Measurements from ENCODE around the gene MBOAT2.

The MBOAT2 gene

DNA sequence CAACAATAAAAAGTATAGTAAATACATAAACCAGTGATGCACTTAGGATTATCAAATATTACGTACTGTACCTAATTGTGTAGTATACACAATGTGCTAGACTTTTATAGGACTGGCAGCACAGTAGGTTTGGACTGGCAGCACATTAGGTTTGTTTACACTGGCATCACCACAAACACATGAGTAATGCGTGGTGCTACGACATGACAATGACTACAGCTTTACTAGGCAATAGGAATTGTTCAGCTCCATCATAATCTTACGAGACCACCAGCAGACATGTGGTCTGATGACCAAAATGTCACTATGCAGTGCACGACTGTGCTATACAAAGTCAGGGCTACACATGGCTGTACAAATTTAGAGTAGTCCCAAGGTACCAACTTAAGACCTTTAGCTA, 2.3 kb downstream of the MBOAT2 start:
- Histone ChIP-seq H3K18ac (ENCODE audit: low read length) (no peak overlapping the region), H3K36me3 (replicated peaks in 1 of 2; ENCODE audit: control insufficient read depth in 2 of 2, insufficient read depth in 2 of 2, low read length in 2 of 2) (peaks cover 0 to 7% of the 10 kb centered on the region in 2 donors), H3K79me1 (ENCODE audit: low read depth, low read length) (peaks cover 5% of the 10 kb centered on the region), H2BK5ac (ENCODE audit: low read length) (no peak overlapping the region), H3K4me2 (ENCODE audit: insufficient read depth, low read length, poor library complexity, severe bottlenecking) (no peak overlapping the region), H3K4ac (ENCODE audit: low read length) (no peak overlapping the region), H3K14ac (ENCODE audit: low read length) (no peak overlapping the region), H2AK5ac (ENCODE audit: low read depth, low read length) (no peak overlapping the region), H3K4me3 (ENCODE audit: low read length in 2 of 2) (no peak overlapping the region), H4K91ac (ENCODE audit: low read depth, low read length, poor library complexity) (no peak overlapping the region), H3K27ac (replicated peaks; ENCODE audit: low read length) (no peak overlapping the region), H3K23ac (ENCODE audit: low read depth, low read length, poor library complexity) (no peak overlapping the region), H2BK12ac (ENCODE audit: low read length) (no peak overlapping the region), H3K27me3 (ENCODE audit: control insufficient read depth in 3 of 3, insufficient read depth in 3 of 3, low read depth in 1 of 3, low read length in 3 of 3) (no peaks in the 10 kb centered on the region), H3K9ac (ENCODE audit: low read depth, low read length, poor library complexity) (no peak overlapping the region), H3K9me3 (replicated peaks in 1 of 2; ENCODE audit: control insufficient read depth in 2 of 2, insufficient read depth in 1 of 2, low read depth in 1 of 2, low read length in 2 of 2) (peaks cover 0 to 4% of the 10 kb centered on the region in 2 donors), H2AFZ (ENCODE audit: low read length) (no peak overlapping the region), H3K4me1 (ENCODE audit: control insufficient read depth in 2 of 2, insufficient read depth in 1 of 2, low read depth in 1 of 2, low read length in 2 of 2) (peaks cover 6 to 11% of the 10 kb centered on the region in 2 donors), H2BK15ac (ENCODE audit: low read length) (no peak overlapping the region), H4K8ac (ENCODE audit: low read depth, low read length) (no peak overlapping the region), H2BK120ac (ENCODE audit: low read depth, low read length) (no peak overlapping the region)
- DNase-seq (ENCODE audit: low spot score): no peak
- no CpG with 5 or more reads among the region's 5 CpGs for WGBS, 2 donors (ENCODE audit: extremely low coverage in 2 of 2, insufficient read length in 2 of 2, insufficient replicate concordance in 1 of 2)

DNA sequence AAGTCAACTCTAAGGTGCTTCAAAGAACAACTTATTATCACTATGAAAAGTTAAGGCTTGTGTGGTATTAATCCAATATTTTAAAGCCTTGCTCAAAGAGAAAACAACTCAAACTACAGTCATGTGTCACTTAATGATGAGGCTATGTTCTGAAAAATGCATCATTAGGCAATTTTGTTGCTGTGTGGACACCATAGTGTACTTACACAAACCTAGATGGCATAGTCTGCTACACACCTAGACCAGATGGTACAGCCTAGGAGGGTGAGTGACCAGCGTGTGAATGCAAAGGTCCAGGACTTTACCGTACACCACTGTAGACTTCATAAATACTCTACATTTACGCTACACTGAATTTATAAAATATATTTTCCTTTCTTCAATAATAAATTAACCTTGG, 3.0 kb downstream of the MBOAT2 start:
- H3K23ac ChIP-seq (ENCODE audit: low read depth, low read length, poor library complexity): no peak overlapping the region
- H3K9me3 ChIP-seq (replicated peaks in 1 of 2; ENCODE audit: control insufficient read depth in 2 of 2, insufficient read depth in 1 of 2, low read depth in 1 of 2, low read length in 2 of 2): peaks cover 0 to 4% of the 10 kb centered on the region in 2 donors
- DNase-seq (ENCODE audit: low spot score): no peak
- H3K36me3 ChIP-seq (replicated peaks in 1 of 2; ENCODE audit: control insufficient read depth in 2 of 2, insufficient read depth in 2 of 2, low read length in 2 of 2): peaks cover 0 to 7% of the 10 kb centered on the region in 2 donors
- H3K4ac ChIP-seq (ENCODE audit: low read length): no peak overlapping the region
- no peak overlapping the region for H2BK120ac ChIP-seq (ENCODE audit: low read depth, low read length)
- H3K14ac ChIP-seq (ENCODE audit: low read length): no peak overlapping the region
- 100% methylated on average over 1 of the region's 3 CpGs; no CpG with 5 or more reads in 1 of the 2 donors for WGBS, 2 donors (ENCODE audit: extremely low coverage in 2 of 2, insufficient read length in 2 of 2, insufficient replicate concordance in 1 of 2)
- H3K4me1 ChIP-seq (ENCODE audit: control insufficient read depth in 2 of 2, insufficient read depth in 1 of 2, low read depth in 1 of 2, low read length in 2 of 2): peaks cover 6 to 11% of the 10 kb centered on the region in 2 donors
- peaks cover 5% of the 10 kb centered on the region for H3K79me1 ChIP-seq (ENCODE audit: low read depth, low read length)
- H3K18ac ChIP-seq (ENCODE audit: low read length): no peak overlapping the region
- no peak overlapping the region for H3K9ac ChIP-seq (ENCODE audit: low read depth, low read length, poor library complexity)
- no peak overlapping the region for H2BK5ac ChIP-seq (ENCODE audit: low read length)
- H3K27me3 ChIP-seq (ENCODE audit: control insufficient read depth in 3 of 3, insufficient read depth in 3 of 3, low read depth in 1 of 3, low read length in 3 of 3): no peaks in the 10 kb centered on the region
- no peak overlapping the region for H2AK5ac ChIP-seq (ENCODE audit: low read depth, low read length)
- no peak overlapping the region for H2BK15ac ChIP-seq (ENCODE audit: low read length)
- H3K27ac ChIP-seq (replicated peaks; ENCODE audit: low read length): no peak overlapping the region
- no peak overlapping the region for H2BK12ac ChIP-seq (ENCODE audit: low read length)
- H2AFZ ChIP-seq (ENCODE audit: low read length): no peak overlapping the region
- H4K91ac ChIP-seq (ENCODE audit: low read depth, low read length, poor library complexity): no peak overlapping the region
- no peak overlapping the region for H3K4me3 ChIP-seq (ENCODE audit: low read length in 2 of 2)
- no peak overlapping the region for H3K4me2 ChIP-seq (ENCODE audit: insufficient read depth, low read length, poor library complexity, severe bottlenecking)
- no peak overlapping the region for H4K8ac ChIP-seq (ENCODE audit: low read depth, low read length)

- no peak overlapping the region for H3K18ac ChIP-seq (ENCODE audit: low read length)
- no peak for DNase-seq (ENCODE audit: low spot score)
These were observed 3.7 kb downstream of the MBOAT2 start for GRCh38 chr2:8999797-9000196.

GRCh38 chr2:8999102-8999446, 4.4 kb downstream of the MBOAT2 start:
- Histone ChIP-seq H3K4me1 (ENCODE audit: control insufficient read depth in 2 of 2, insufficient read depth in 1 of 2, low read depth in 1 of 2, low read length in 2 of 2) (peaks cover 6 to 9% of the 10 kb centered on the region in 2 donors), H3K79me1 (ENCODE audit: low read depth, low read length) (peaks cover 5% of the 10 kb centered on the region), H3K23ac (ENCODE audit: low read depth, low read length, poor library complexity) (no peak overlapping the region), H3K4me2 (ENCODE audit: insufficient read depth, low read length, poor library complexity, severe bottlenecking) (no peak overlapping the region), H3K27ac (replicated peaks; ENCODE audit: low read length) (no peak overlapping the region), H3K36me3 (replicated peaks in 1 of 2; ENCODE audit: control insufficient read depth in 2 of 2, insufficient read depth in 2 of 2, low read length in 2 of 2) (no peaks in the 10 kb centered on the region), H2AK5ac (ENCODE audit: low read depth, low read length) (no peak overlapping the region), H3K27me3 (ENCODE audit: control insufficient read depth in 3 of 3, insufficient read depth in 3 of 3, low read depth in 1 of 3, low read length in 3 of 3) (no peaks in the 10 kb centered on the region), H3K14ac (ENCODE audit: low read length) (no peak overlapping the region), H3K4ac (ENCODE audit: low read length) (no peak overlapping the region), H4K91ac (ENCODE audit: low read depth, low read length, poor library complexity) (no peak overlapping the region), H3K4me3 (ENCODE audit: low read length in 2 of 2) (no peak overlapping the region), H2BK5ac (ENCODE audit: low read length) (no peak overlapping the region), H2BK12ac (ENCODE audit: low read length) (no peak overlapping the region), H2BK120ac (ENCODE audit: low read depth, low read length) (no peak overlapping the region), H3K18ac (ENCODE audit: low read length) (no peak overlapping the region), H4K8ac (ENCODE audit: low read depth, low read length) (no peak overlapping the region), H2BK15ac (ENCODE audit: low read length) (no peak overlapping the region), H3K9me3 (replicated peaks in 1 of 2; ENCODE audit: control insufficient read depth in 2 of 2, insufficient read depth in 1 of 2, low read depth in 1 of 2, low read length in 2 of 2) (no peaks in the 10 kb centered on the region), H2AFZ (ENCODE audit: low read length) (no peak overlapping the region), H3K9ac (ENCODE audit: low read depth, low read length, poor library complexity) (no peak overlapping the region)
- DNase-seq (ENCODE audit: low spot score): no peak
- WGBS, 2 donors (ENCODE audit: extremely low coverage in 2 of 2, insufficient read length in 2 of 2, insufficient replicate concordance in 1 of 2): no CpG with 5 or more reads among the region's 3 CpGs

More at GRCh38 chr2:8999797-9000196, 3.7 kb downstream of the MBOAT2 start:
- Histone ChIP-seq H4K8ac (ENCODE audit: low read depth, low read length) (no peak overlapping the region), H2BK120ac (ENCODE audit: low read depth, low read length) (no peak overlapping the region), H3K4ac (ENCODE audit: low read length) (no peak overlapping the region), H4K91ac (ENCODE audit: low read depth, low read length, poor library complexity) (no peak overlapping the region), H2BK12ac (ENCODE audit: low read length) (no peak overlapping the region), H3K4me2 (ENCODE audit: insufficient read depth, low read length, poor library complexity, severe bottlenecking) (no peak overlapping the region), H2AFZ (ENCODE audit: low read length) (no peak overlapping the region), H3K23ac (ENCODE audit: low read depth, low read length, poor library complexity) (no peak overlapping the region), H3K4me1 (ENCODE audit: control insufficient read depth in 2 of 2, insufficient read depth in 1 of 2, low read depth in 1 of 2, low read length in 2 of 2) (peaks cover 6 to 11% of the 10 kb centered on the region in 2 donors), H3K9ac (ENCODE audit: low read depth, low read length, poor library complexity) (no peak overlapping the region), H2AK5ac (ENCODE audit: low read depth, low read length) (no peak overlapping the region), H3K14ac (ENCODE audit: low read length) (no peak overlapping the region), H3K9me3 (replicated peaks in 1 of 2; ENCODE audit: control insufficient read depth in 2 of 2, insufficient read depth in 1 of 2, low read depth in 1 of 2, low read length in 2 of 2) (peaks cover 0 to under 1% of the 10 kb centered on the region in 2 donors), H2BK15ac (ENCODE audit: low read length) (no peak overlapping the region), H3K27me3 (ENCODE audit: control insufficient read depth in 3 of 3, insufficient read depth in 3 of 3, low read depth in 1 of 3, low read length in 3 of 3) (no peaks in the 10 kb centered on the region), H3K36me3 (replicated peaks in 1 of 2; ENCODE audit: control insufficient read depth in 2 of 2, insufficient read depth in 2 of 2, low read length in 2 of 2) (peaks cover 0 to under 1% of the 10 kb centered on the region in 2 donors), H3K27ac (replicated peaks; ENCODE audit: low read length) (no peak overlapping the region), H3K79me1 (ENCODE audit: low read depth, low read length) (peaks cover 5% of the 10 kb centered on the region), H3K4me3 (ENCODE audit: low read length in 2 of 2) (no peak overlapping the region), H2BK5ac (ENCODE audit: low read length) (no peak overlapping the region)
- 100% methylated on average over 1 of the region's 1 CpG; no CpG with 5 or more reads in 1 of the 2 donors for WGBS, 2 donors (ENCODE audit: extremely low coverage in 2 of 2, insufficient read length in 2 of 2, insufficient replicate concordance in 1 of 2)

Measured in neuronal stem cell (in vitro differentiated cells).